H54 (cell line): ENCODE results near the gene ABCA4.

Experiments
- DNase-seq: peaks from one replicate; pipeline ENCODE4 v3.0.0; 2011; ENCODE audit warnings: low spot score, mixed read lengths; ENCODE audit not compliant: insufficient read length
- FAIRE-seq: peaks from 3 replicates; lab custom pipeline; 2011; peaks lifted over from hg19 to GRCh38; lab: Jason Lieb, UNC
- POLR2A ChIP-seq: IDR thresholded peaks from 2 replicates; pipeline ENCODE4 v1.6.1; 2011; ENCODE audit warnings: low read depth, mild to moderate bottlenecking, low read length

The ABCA4 gene

GRCh38 chr1:94142022-94142421, 21.1 kb upstream of the ABCA4 start:
- DNase-seq (no peak), FAIRE-seq (no peak)
- no peak for TF ChIP-seq POLR2A

GRCh38 chr1:94132111-94132510, 11.2 kb upstream of the ABCA4 start:
- TF ChIP-seq POLR2A = no peak
- no peak for FAIRE-seq
- no peak for DNase-seq

DNA sequence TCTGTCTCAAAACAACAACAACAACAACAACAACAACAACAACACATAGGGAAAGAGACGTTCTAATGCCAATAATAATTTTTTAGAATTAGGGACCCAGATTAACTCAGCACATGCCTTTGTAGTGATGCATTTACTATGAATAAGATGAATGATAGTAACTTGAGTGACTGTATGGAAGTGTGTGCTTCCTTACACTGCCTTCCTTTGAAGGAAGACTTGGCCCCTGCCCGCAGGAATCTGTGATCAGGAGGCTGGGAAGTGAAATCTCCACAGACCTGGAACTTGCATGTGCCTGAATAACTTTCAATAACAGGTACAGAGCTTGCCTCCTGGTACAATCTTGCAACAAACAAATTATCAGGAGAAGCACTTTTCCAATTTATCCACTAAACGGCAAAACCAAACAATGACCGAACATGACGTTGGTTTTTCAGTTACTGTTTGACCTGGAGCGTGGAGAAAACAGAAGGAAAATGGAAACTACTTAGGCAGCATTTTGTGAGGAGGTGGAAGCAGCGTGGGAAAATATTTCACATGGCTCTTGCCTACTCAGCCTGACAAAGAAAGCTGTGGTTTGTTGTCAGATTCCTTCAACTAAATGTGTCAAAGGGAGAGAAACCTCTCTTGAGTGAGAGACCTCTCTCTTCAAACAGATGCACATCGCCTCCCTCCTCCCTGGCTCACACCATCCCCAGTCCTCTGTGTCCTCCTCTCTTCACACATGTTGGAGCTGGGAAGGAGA, 10.1 kb upstream of the ABCA4 start:
- no peak for FAIRE-seq
- TF ChIP-seq POLR2A = no peak
- DNase-seq = no peak

GRCh38 chr1:94126651-94127050, 5.7 kb upstream of the ABCA4 start:
- DNase-seq (no peak), FAIRE-seq (no peak)
- TF ChIP-seq POLR2A = no peak

- FAIRE-seq = no peak
- TF ChIP-seq POLR2A = no peak
- no peak for DNase-seq
Measured at GRCh38 chr1:94125551-94126514, 4.9 kb upstream of the ABCA4 start.

DNA sequence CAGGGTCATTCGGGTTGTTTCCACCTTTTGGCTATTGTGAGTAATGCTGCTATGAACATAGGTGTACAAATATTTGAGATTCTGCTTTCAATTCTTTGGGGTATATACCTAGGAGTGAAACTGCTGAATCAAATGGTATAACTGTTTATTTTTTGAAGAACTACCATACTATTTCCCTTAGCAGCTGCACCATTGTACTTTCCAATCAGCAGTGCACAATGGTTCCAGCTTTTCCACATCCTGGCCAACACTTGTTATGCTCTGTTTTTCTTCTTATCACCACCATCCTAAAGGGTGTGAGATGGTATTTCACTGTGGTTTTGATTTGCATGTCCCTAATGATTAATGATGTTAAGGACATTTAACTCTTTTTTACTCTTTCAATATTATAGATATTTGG, 3.6 kb upstream of the ABCA4 start:
- no peak for TF ChIP-seq POLR2A
- DNase-seq (no peak), FAIRE-seq (no peak)

DNA sequence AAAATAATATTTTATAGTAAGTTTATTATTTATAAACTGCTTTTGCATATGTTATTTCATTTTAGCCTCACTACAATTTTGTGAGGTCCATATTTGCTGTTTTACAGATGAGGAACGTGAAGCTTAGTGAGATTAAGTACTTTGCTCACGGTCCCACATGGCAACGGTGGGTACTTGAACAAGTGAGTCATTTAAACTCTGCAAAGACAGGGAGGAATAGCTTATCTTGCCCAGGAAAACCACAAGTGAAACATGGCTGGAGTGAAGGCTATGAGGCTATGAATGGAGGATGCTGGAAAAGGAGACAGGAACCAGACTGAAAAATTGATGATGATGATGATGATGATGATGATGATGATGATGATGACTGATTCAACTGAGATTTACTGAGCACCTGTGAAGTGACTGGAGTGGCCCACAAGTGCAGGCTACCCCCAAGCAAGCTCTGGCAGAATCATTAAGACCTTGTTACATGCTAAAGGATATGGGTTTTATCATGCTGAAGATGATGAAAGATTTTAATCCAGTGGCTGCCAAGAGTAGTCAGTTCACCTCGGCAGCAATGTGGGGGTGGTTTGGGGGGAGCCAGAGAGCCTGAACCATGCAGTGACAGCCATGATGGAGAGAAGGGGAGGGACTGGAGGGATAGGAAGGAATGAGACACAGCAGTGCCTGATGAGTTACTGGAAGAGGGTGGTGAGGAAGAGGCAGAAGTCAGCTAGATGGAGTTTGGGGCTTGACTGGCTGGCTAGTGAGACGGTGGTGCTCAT, 1.4 kb upstream of the ABCA4 start:
- DNase-seq (no peak), FAIRE-seq (no peak)
- TF ChIP-seq POLR2A = no peak

DNA sequence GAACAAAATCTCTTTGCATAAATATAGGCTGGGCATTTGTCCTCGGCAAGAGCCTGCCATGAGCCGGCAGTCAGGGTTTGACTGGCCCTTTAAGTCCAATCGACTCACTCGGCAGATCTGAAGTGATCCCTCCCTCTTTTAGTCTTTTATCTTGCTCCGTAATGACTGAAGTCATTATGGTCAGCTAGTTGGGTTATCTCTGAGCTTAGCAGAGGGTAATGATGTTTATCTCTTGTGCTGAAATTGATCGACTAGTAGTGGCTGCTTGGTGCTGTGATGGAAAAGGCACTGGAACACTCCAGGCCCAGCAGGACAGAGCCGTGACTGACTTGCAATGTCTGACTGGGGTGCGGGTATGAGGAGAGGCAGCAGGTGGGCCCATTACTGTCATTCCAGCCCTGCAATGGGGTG, 468 bp upstream of the ABCA4 start:
- DNase-seq = no peak

DNA sequence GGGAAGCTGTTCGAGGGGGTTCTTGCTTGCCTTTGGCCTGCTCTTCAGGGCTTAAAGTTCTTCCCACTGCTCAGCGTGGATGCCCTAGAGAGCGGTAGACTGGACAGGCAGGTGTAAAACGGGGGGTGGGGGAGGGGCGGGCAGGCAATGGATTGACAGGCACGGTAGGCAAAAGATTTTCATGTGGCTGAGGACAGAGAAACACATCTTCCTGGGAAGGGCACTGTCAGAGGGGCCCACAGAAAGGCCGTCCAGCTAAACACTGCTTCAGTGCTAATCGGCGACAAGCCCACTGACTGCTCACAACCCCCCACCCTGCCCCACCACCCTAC, 412 bp downstream of the ABCA4 start:
- TF ChIP-seq POLR2A = no peak
- DNase-seq (no peak), FAIRE-seq (no peak)

More for the DNA sequence above, 468 bp upstream of the ABCA4 start:
- no peak for FAIRE-seq
- no peak for TF ChIP-seq POLR2A

- no peak for TF ChIP-seq POLR2A
- FAIRE-seq (no peak), DNase-seq (no peak)
Measured at GRCh38 chr1:94119796-94120569, 965 bp downstream of the ABCA4 start.

GRCh38 chr1:94119306-94119705, 1.6 kb downstream of the ABCA4 start:
- DNase-seq (no peak), FAIRE-seq (no peak)
- TF ChIP-seq POLR2A = no peak

- DNase-seq (no peak), FAIRE-seq (no peak)
- no peak for TF ChIP-seq POLR2A
Measured at GRCh38 chr1:94118471-94118870, 2.5 kb downstream of the ABCA4 start.

DNA sequence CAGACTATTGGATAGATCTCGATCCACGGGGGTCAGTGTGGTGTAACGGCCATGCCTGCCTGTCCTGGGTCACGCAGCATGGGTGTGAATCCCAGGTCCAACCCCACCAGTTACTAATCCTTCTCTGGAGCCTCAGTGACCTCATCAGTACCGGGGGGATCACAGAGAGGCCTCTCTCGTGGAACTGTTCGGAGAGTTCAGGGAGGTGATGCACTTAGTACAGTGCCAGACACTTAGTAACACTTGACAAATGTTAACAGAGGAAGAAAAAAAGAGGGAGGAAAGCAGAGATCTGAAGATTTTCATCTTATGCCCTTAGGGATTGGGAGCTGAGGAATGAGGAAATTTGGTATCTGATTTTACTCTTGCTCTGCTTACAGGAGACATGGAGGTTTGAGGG, 2.9 kb downstream of the ABCA4 start:
- DNase-seq = no peak
- no peak for TF ChIP-seq POLR2A

DNA sequence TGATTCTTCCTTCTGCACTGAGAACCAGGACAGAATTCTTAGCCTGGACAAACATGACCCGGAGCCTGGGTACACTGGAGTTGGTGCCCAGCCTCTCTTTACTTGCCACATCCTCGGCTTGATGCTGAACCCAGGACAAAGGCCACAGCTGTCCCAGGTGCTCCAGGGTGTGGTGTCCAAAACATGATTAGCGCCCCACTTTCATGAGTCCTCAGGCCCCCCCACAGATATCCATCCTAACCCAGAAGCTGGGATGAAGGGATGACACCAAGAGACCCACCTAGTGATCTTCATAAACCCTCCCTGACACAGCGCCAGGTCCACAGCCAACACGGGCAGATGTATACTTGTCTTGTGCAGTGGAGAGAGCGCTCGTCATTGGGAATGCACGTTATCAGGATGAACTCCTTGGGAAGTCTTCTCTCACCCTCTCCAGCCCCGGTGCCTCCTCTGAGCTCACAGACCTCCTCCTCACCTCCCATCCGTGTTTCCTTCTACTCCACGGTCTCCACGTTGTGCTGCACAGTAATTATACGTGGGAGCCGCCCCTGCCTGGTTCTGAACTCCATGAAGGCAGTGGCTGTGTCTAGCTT, 3.6 kb downstream of the ABCA4 start:
- no peak for TF ChIP-seq POLR2A
- FAIRE-seq (no peak), DNase-seq (no peak)

More for the DNA sequence above, 2.9 kb downstream of the ABCA4 start:
- FAIRE-seq = no peak
